ENCODE results near the gene NEUROG1.

NEUROG1 gene

GRCh38 chr5:135555530-135555929 lies 19.8 kb upstream of the NEUROG1 start:
- no peak overlapping the region for H3K4me3 ChIP-seq (ENCODE audit: low read depth, low read length)
- TF ChIP-seq CTCF (IDR thresholded peaks at IDR 0.05; ENCODE audit: control insufficient read depth, extremely low read depth, insufficient read depth), result no peak
- no peak for DNase-seq (ENCODE audit: low read depth)

GRCh38 chr5:135553688-135554462 lies 18.1 kb upstream of the NEUROG1 start:
- DNase-seq (ENCODE audit: low read depth), result no peak
- H3K4me3 ChIP-seq (ENCODE audit: low read depth, low read length), result no peak overlapping the region
- TF ChIP-seq CTCF (IDR thresholded peaks at IDR 0.05; ENCODE audit: control insufficient read depth, extremely low read depth, insufficient read depth), result peak; percentile 70

- peak; percentile 56 for DNase-seq (ENCODE audit: low read depth)
- no peak overlapping the region for H3K4me3 ChIP-seq (ENCODE audit: low read depth, low read length)
- TF ChIP-seq CTCF (IDR thresholded peaks at IDR 0.05; ENCODE audit: control insufficient read depth, extremely low read depth, insufficient read depth), result peak; percentile 92
These were observed 16.1 kb upstream of the NEUROG1 start for GRCh38 chr5:135551593-135552447.

- peak; percentile 37; the same call in 1 of the 2 replicates for TF ChIP-seq CTCF (IDR thresholded peaks at IDR 0.05; ENCODE audit: control insufficient read depth, extremely low read depth, insufficient read depth)
These were observed 13.6 kb upstream of the NEUROG1 start for GRCh38 chr5:135549413-135549812.

GRCh38 chr5:135547590-135548254 lies 12.0 kb upstream of the NEUROG1 start:
- H3K4me3 ChIP-seq (ENCODE audit: low read depth, low read length), result no peak overlapping the region
- no peak for DNase-seq (ENCODE audit: low read depth)
- TF ChIP-seq CTCF (IDR thresholded peaks at IDR 0.05; ENCODE audit: control insufficient read depth, extremely low read depth, insufficient read depth), result no peak

More at GRCh38 chr5:135549413-135549812, 13.6 kb upstream of the NEUROG1 start:
- DNase-seq (ENCODE audit: low read depth), result no peak
- H3K4me3 ChIP-seq (ENCODE audit: low read depth, low read length), result no peak overlapping the region

- DNase-seq (ENCODE audit: low read depth), result no peak
- no peak for TF ChIP-seq CTCF (IDR thresholded peaks at IDR 0.05; ENCODE audit: control insufficient read depth, extremely low read depth, insufficient read depth)
- no peak overlapping the region for H3K4me3 ChIP-seq (ENCODE audit: low read depth, low read length)
These were observed 11.1 kb upstream of the NEUROG1 start for GRCh38 chr5:135546912-135547311.

All from LNCaP clone FGC (cell line).